SU-DHL-6 (cell line): ENCODE measurements around the gene GARIN5A.

ENCODE experiments used
- H2AFZ ChIP-seq: fragments of 200-600 bp; sonication (generic); 2 replicates; pipeline ENCODE4 v1.6.1; 2014; ENCODE audit warnings: low read depth, mild to moderate bottlenecking, moderate library complexity, mixed read lengths, antibody characterized with exemption, low read length; ENCODE audit not compliant: severe bottlenecking
- H3F3A ChIP-seq: fragments of 200-600 bp; shearing (Covaris generic); 2 replicates; pipeline ENCODE4 v1.6.0; 2016; ENCODE audit warnings: antibody characterized with exemption, mild to moderate bottlenecking; ENCODE audit not compliant: insufficient read depth
- H3K27ac ChIP-seq: fragments of 200-600 bp; sonication (generic); 2 replicates; pipeline ENCODE4 v1.5.1; 2016; ENCODE audit warnings: low read depth, mild to moderate bottlenecking, low read length, moderate library complexity, mixed read lengths
- H3K27me3 ChIP-seq: fragments of 200-600 bp; sonication (generic), shearing (Covaris generic); 2 replicates; pipeline ENCODE4 v1.6.0; 2014; ENCODE audit warnings: mild to moderate bottlenecking, low read length
- H3K36me3 ChIP-seq: fragments of 200-600 bp; sonication (generic); 2 replicates; pipeline ENCODE4 v1.6.1; 2014; ENCODE audit warnings: mild to moderate bottlenecking, low read length, mixed read lengths
- H3K4me2 ChIP-seq: fragments of 300-600, 200-600 bp; shearing (Covaris generic), sonication (generic); 2 replicates; pipeline ENCODE4 v1.6.0; 2014; ENCODE audit warnings: low read length, low read depth, mild to moderate bottlenecking; ENCODE audit not compliant: poor library complexity, severe bottlenecking
- H3K4me3 ChIP-seq: fragments of 200-600 bp; sonication (generic); 2 replicates; pipeline ENCODE4 v1.5.1; 2014; ENCODE audit warnings: antibody characterized with exemption, low read length, mild to moderate bottlenecking, mixed read lengths; ENCODE audit not compliant: insufficient read depth, poor library complexity, severe bottlenecking
- H3K79me2 ChIP-seq: fragments of 200-600 bp; sonication (generic); 2 replicates; pipeline ENCODE4 v1.6.1; 2014; ENCODE audit warnings: mild to moderate bottlenecking, low read length, moderate library complexity; ENCODE audit not compliant: insufficient read depth
- H3K9ac ChIP-seq: fragments of 200-600 bp; sonication (generic); 2 replicates; pipeline ENCODE4 v1.7.0; 2014; ENCODE audit warnings: mild to moderate bottlenecking, low read length
- H3K9me2 ChIP-seq: fragments of 200-600 bp; sonication (generic); replicated peaks from 2 replicates; pipeline ENCODE4 v1.6.1; 2014; ENCODE audit warnings: low read length; ENCODE audit not compliant: insufficient read depth
- H3K9me3 ChIP-seq: fragments of 200-600 bp; sonication (generic); 2 replicates; pipeline ENCODE4 v1.6.1; 2014; ENCODE audit warnings: low read length, mixed read lengths; ENCODE audit not compliant: insufficient read depth
- H4K20me1 ChIP-seq: fragments of 200-600 bp; sonication (generic); 2 replicates; pipeline ENCODE4 v1.6.1; 2014; ENCODE audit warnings: low read depth, mild to moderate bottlenecking, antibody characterized with exemption, low read length, moderate library complexity, mixed read lengths
- EZH2phosphoT487 ChIP-seq: fragments of 200-600 bp; sonication (generic), shearing (Covaris generic); conservative IDR thresholded peaks from 2 replicates; pipeline ENCODE4 v1.6.1; 2018; ENCODE audit warnings: mild to moderate bottlenecking, antibody characterized with exemption, low read length, moderate library complexity, mixed read lengths
- TF ChIP-seq, protein P1 (sequence below): fragments of 200-600 bp; sonication (generic); IDR thresholded peaks from one replicate; pipeline ENCODE4 v1.5.1; 2017; ENCODE audit warnings: antibody characterized with exemption, mild to moderate bottlenecking, low read length, moderate library complexity; ENCODE audit not compliant: insufficient read depth, poor library complexity, severe bottlenecking

GARIN5A gene

GRCh38 chr19:50496189-50497021 is 19.8 kb upstream of the GARIN5A start:
- H4K20me1 ChIP-seq = no peaks in the 10 kb centered on the region
- H3K27me3 ChIP-seq = no peaks in the 10 kb centered on the region
- no peaks in the 10 kb centered on the region for H3K36me3 ChIP-seq
- H3K4me3 ChIP-seq = no peak overlapping the region
- H3K9me2 ChIP-seq = no peaks in the 10 kb centered on the region
- no peak overlapping the region for H2AFZ ChIP-seq
- no peak overlapping the region for H3K9ac ChIP-seq
- no peak overlapping the region for H3K27ac ChIP-seq
- no peaks in the 10 kb centered on the region for H3K79me2 ChIP-seq
- TF ChIP-seq EZH2phosphoT487 = no peak
- TF ChIP-seq, protein P1, sequence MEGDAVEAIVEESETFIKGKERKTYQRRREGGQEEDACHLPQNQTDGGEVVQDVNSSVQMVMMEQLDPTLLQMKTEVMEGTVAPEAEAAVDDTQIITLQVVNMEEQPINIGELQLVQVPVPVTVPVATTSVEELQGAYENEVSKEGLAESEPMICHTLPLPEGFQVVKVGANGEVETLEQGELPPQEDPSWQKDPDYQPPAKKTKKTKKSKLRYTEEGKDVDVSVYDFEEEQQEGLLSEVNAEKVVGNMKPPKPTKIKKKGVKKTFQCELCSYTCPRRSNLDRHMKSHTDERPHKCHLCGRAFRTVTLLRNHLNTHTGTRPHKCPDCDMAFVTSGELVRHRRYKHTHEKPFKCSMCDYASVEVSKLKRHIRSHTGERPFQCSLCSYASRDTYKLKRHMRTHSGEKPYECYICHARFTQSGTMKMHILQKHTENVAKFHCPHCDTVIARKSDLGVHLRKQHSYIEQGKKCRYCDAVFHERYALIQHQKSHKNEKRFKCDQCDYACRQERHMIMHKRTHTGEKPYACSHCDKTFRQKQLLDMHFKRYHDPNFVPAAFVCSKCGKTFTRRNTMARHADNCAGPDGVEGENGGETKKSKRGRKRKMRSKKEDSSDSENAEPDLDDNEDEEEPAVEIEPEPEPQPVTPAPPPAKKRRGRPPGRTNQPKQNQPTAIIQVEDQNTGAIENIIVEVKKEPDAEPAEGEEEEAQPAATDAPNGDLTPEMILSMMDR = no peak
- no peak overlapping the region for H3K4me2 ChIP-seq
- no peaks in the 10 kb centered on the region for H3K9me3 ChIP-seq
- H3F3A ChIP-seq = no peaks in the 10 kb centered on the region

DNA sequence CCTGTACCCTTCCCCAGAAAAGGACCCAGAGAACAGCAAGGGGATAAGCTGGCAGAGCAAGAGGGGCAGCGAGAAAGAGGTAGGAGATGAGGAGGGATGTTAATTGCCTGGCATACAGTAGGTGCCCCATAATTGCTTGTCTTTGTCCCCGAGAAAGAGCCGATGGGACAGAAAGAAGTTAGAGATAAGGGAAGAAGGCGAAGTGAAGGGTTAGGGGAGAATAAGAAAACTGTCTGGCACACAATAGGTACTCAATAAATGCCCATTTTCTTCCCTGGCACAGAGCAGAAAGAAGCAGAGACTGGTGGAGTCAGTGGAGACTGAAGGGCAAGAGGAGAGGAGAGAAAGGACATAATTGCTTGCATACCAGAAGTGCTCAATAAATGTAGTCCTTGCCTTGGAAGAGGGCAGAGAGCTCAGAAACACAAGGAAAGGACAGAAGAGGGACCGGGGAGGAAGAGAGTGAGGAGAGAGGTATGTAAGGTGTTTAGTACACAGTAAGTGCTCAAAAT is 18.4 kb upstream of the GARIN5A start:
- H2AFZ ChIP-seq = no peak overlapping the region
- H4K20me1 ChIP-seq = no peaks in the 10 kb centered on the region
- H3K9me3 ChIP-seq = no peaks in the 10 kb centered on the region
- no peak overlapping the region for H3K9ac ChIP-seq
- no peaks in the 10 kb centered on the region for H3K27me3 ChIP-seq
- no peak overlapping the region for H3K4me3 ChIP-seq
- no peak overlapping the region for H3K4me2 ChIP-seq
- no peaks in the 10 kb centered on the region for H3K9me2 ChIP-seq
- no peaks in the 10 kb centered on the region for H3K79me2 ChIP-seq
- H3K27ac ChIP-seq = no peak overlapping the region
- H3K36me3 ChIP-seq = no peaks in the 10 kb centered on the region
- H3F3A ChIP-seq = no peaks in the 10 kb centered on the region
- no peak for TF ChIP-seq EZH2phosphoT487
- TF ChIP-seq, protein P1 = no peak

GRCh38 chr19:50494186-50495019 is 17.8 kb upstream of the GARIN5A start:
- Histone ChIP-seq H3K9ac (no peak overlapping the region), H4K20me1 (no peaks in the 10 kb centered on the region), H3F3A (no peaks in the 10 kb centered on the region), H3K36me3 (no peaks in the 10 kb centered on the region), H3K27ac (no peak overlapping the region), H3K4me3 (no peak overlapping the region), H3K27me3 (no peaks in the 10 kb centered on the region), H3K4me2 (no peak overlapping the region), H3K9me2 (no peaks in the 10 kb centered on the region), H3K9me3 (no peaks in the 10 kb centered on the region), H2AFZ (no peak overlapping the region), H3K79me2 (no peaks in the 10 kb centered on the region)
- no peak for TF ChIP-seq EZH2phosphoT487
- TF ChIP-seq, protein P1 = no peak
